GM23338 (cell line): Measurements from ENCODE around the gene KEL. TPM values are rescaled to one million over a fixed set of nuclear protein-coding genes. Genes with fewer than 3 reads are reported as not detected.

ENCODE experiments used
- ATAC-seq: fragments of 200-7000 bp; cut with Tn5 transposase; 3 replicates; pipeline ENCODE4 v1.9.1; 2020
- DNase-seq: peaks from one replicate; pipeline ENCODE4 v3.0.0-alpha.2; 2015; ENCODE audit warnings: low spot score
- H2AFZ ChIP-seq: fragments of 200-600 bp; sonication (generic); 2 replicates; pipeline ENCODE4 v1.8.0; 2016; ENCODE audit warnings: antibody characterized with exemption, mild to moderate bottlenecking, moderate library complexity
- H3F3A ChIP-seq: fragments of 200-600 bp; sonication (generic); replicated peaks from 2 replicates; pipeline ENCODE4 v1.8.0; 2017; ENCODE audit warnings: antibody characterized with exemption, mixed run types, low read depth
- H3K27ac ChIP-seq: fragments of 200-600 bp; sonication (generic); 2 replicates; pipeline ENCODE4 v1.6.1; 2016; ENCODE audit warnings: low read depth
- H3K27me3 ChIP-seq: fragments of 200-600 bp; sonication (generic); 2 replicates; pipeline ENCODE4 v1.8.0; 2016; ENCODE audit warnings: mild to moderate bottlenecking, mixed run types, moderate library complexity; ENCODE audit not compliant: insufficient read depth
- H3K36me3 ChIP-seq: fragments of 200-600 bp; sonication (generic); 2 replicates; pipeline ENCODE4 v1.8.0; 2016; ENCODE audit warnings: mild to moderate bottlenecking; ENCODE audit not compliant: insufficient read depth
- H3K4me1 ChIP-seq: fragments of 200-600 bp; sonication (generic); 2 replicates; pipeline ENCODE4 v1.8.0; 2016; ENCODE audit warnings: mild to moderate bottlenecking, moderate library complexity; ENCODE audit not compliant: insufficient read depth
- H3K4me2 ChIP-seq: fragments of 200-600 bp; sonication (generic); 2 replicates; pipeline ENCODE4 v1.7.1; 2017; ENCODE audit warnings: mixed run types
- H3K4me3 ChIP-seq: fragments of 200-600 bp; sonication (generic); 2 replicates; pipeline ENCODE4 v1.6.1; 2016; ENCODE audit warnings: mixed run types
- H3K79me2 ChIP-seq: fragments of 200-600 bp; sonication (generic); replicated peaks from 2 replicates; pipeline ENCODE4 v1.8.0; 2017; ENCODE audit warnings: mild to moderate bottlenecking; ENCODE audit not compliant: insufficient read depth
- H3K9me2 ChIP-seq: fragments of 200-600 bp; sonication (generic); 2 replicates; pipeline ENCODE4 v1.8.0; 2017; ENCODE audit not compliant: insufficient read depth
- H4K20me1 ChIP-seq: fragments of 200-600 bp; sonication (generic); replicated peaks from 2 replicates; pipeline ENCODE4 v1.8.0; 2017; ENCODE audit warnings: mild to moderate bottlenecking; ENCODE audit not compliant: insufficient read depth
- H3K27ac Mint-ChIP-seq: 2 replicates; pipeline ENCODE4 v1.8.0; 2020; ENCODE audit warnings: inconsistent platforms, mild to moderate bottlenecking, moderate library complexity, mixed read lengths
- H3K27me3 Mint-ChIP-seq: 3 replicates; pipeline ENCODE4 v1.8.0; 2022; ENCODE audit warnings: low read depth, mild to moderate bottlenecking, moderate library complexity, mixed read lengths, inconsistent platforms; ENCODE audit not compliant: insufficient read depth, poor library complexity
- H3K36me3 Mint-ChIP-seq: 3 replicates; pipeline ENCODE4 v1.8.0; 2021; ENCODE audit warnings: low read depth, mild to moderate bottlenecking, inconsistent platforms, moderate library complexity, mixed read lengths
- H3K4me1 Mint-ChIP-seq: 3 replicates; pipeline ENCODE4 v1.8.0; 2020; ENCODE audit warnings: mild to moderate bottlenecking, inconsistent platforms, mixed read lengths
- H3K4me3 Mint-ChIP-seq: 3 replicates; pipeline ENCODE4 v1.8.0; 2021; ENCODE audit warnings: moderate library complexity, mild to moderate bottlenecking, inconsistent platforms, mixed read lengths
- H3K9me3 Mint-ChIP-seq: 3 replicates; pipeline ENCODE4 v1.8.0; 2020; ENCODE audit warnings: moderate library complexity, mild to moderate bottlenecking, inconsistent platforms, mixed read lengths
- CREB1 ChIP-seq: fragments of 250-450 bp; sonication (Bioruptor Pico); IDR thresholded peaks from 2 replicates; pipeline ENCODE4 v1.5.0; 2020; ENCODE audit warnings: low read depth, mild to moderate bottlenecking, moderate library complexity
- ETS1 ChIP-seq: IDR thresholded peaks from 2 replicates; pipeline ENCODE4 v1.6.1; 2016; ENCODE audit warnings: antibody characterized with exemption
- EZH2 ChIP-seq: fragments of 200-600 bp; sonication (generic); IDR thresholded peaks from one replicate; pipeline ENCODE4 v1.8.0; 2017; ENCODE audit warnings: antibody characterized with exemption, mild to moderate bottlenecking, low read depth; ENCODE audit not compliant: unreplicated experiment
- EZH2phosphoT487 ChIP-seq: fragments of 200-600 bp; sonication (generic); IDR thresholded peaks from one replicate; pipeline ENCODE4 v1.8.1; 2018; ENCODE audit warnings: antibody characterized with exemption; ENCODE audit not compliant: unreplicated experiment
- JUNB ChIP-seq: IDR thresholded peaks from one replicate; pipeline ENCODE4 v1.6.1; 2016; ENCODE audit warnings: antibody characterized with exemption; ENCODE audit not compliant: unreplicated experiment
- NANOG ChIP-seq: IDR thresholded peaks from 2 replicates; pipeline ENCODE4 v1.6.1; 2016; ENCODE audit warnings: antibody characterized with exemption, borderline replicate concordance
- POLR2AphosphoS5 ChIP-seq: IDR thresholded peaks from 2 replicates; pipeline ENCODE4 v1.6.1; 2016; ENCODE audit warnings: antibody characterized with exemption, low read depth
- STAT1 ChIP-seq: IDR thresholded peaks from one replicate; pipeline ENCODE4 v1.6.1; 2016; ENCODE audit warnings: antibody characterized with exemption; ENCODE audit not compliant: unreplicated experiment
- ZNF114 ChIP-seq: fragments of 250-450 bp; sonication (Bioruptor Pico); IDR thresholded peaks from 2 replicates; pipeline ENCODE4 v1.5.0; 2020; ENCODE audit warnings: mild to moderate bottlenecking, moderate library complexity
- ZNF331 ChIP-seq: fragments of 250-450 bp; sonication (Bioruptor Pico); IDR thresholded peaks from 2 replicates; pipeline ENCODE4 v1.5.0; 2020; ENCODE audit warnings: low read depth, mild to moderate bottlenecking, moderate library complexity
- ZNF462 ChIP-seq: fragments of 250-450 bp; sonication (Bioruptor Pico); IDR thresholded peaks from 2 replicates; pipeline ENCODE4 v1.5.0; 2020; ENCODE audit warnings: mild to moderate bottlenecking, moderate library complexity
- polyA plus RNA-seq: library from polyadenylated mRNA; unstranded; fragments of >200 nt; fragmentation: Nextera tagmentation; extraction: Ambion mirVana; gene quantifications from 2 replicates; pipeline ENCODE4 v1.2.1, GENCODE V29; 2016
- total RNA-seq: library from RNA; depleted of rRNA; stranded (reverse); fragments of >200 nt; shearing (Covaris generic); gene quantifications from 2 replicates; pipeline ENCODE4 v1.2.3, GENCODE V29; 2014
- TF ChIP-seq, protein P1 (sequence below), 2 experiments: fragments of 200-600 bp in 1 of 2; sonication (generic) in 1 of 2; conservative IDR thresholded peaks; 2 replicates each; pipeline versions ENCODE4 v1.5.1 to v1.6.1; 2016 to 2017; ENCODE audit warnings: antibody characterized with exemption in 2 of 2, low read depth in 2 of 2, mild to moderate bottlenecking in 2 of 2, moderate library complexity in 1 of 2
- TF ChIP-seq, protein P2 (sequence below): IDR thresholded peaks from one replicate; pipeline ENCODE4 v1.6.1; 2018; ENCODE audit warnings: antibody characterized with exemption; ENCODE audit not compliant: unreplicated experiment

The KEL gene
- total and polyA plus RNA-seq, 2 experiments from 2014 or later, result 1.2 to 3.6 TPM

- Histone ChIP-seq H4K20me1 (no peaks in the 10 kb centered on the region), H3K27ac (no peak overlapping the region), H3K4me2 (no peak overlapping the region), H3F3A (no peaks in the 10 kb centered on the region), H3K36me3 (no peaks in the 10 kb centered on the region), H3K9me2 (no peaks in the 10 kb centered on the region), H3K4me1 (no peaks in the 10 kb centered on the region), H3K27me3 (no peaks in the 10 kb centered on the region), H3K79me2 (no peaks in the 10 kb centered on the region), H3K4me3 (no peak overlapping the region), H2AFZ (no peak overlapping the region; the same call in 1 of the 2 replicates)
- Mint-ChIP-seq H3K9me3 (no peaks in the 10 kb centered on the region), H3K4me1 (peaks cover 9% of the 10 kb centered on the region), H3K36me3 (no peaks in the 10 kb centered on the region; the same call in 1 of the 3 replicates), H3K27ac (no peak overlapping the region), H3K4me3 (no peak overlapping the region), H3K27me3 (peaks cover 13% of the 10 kb centered on the region)
- TF ChIP-seq, protein P1, sequence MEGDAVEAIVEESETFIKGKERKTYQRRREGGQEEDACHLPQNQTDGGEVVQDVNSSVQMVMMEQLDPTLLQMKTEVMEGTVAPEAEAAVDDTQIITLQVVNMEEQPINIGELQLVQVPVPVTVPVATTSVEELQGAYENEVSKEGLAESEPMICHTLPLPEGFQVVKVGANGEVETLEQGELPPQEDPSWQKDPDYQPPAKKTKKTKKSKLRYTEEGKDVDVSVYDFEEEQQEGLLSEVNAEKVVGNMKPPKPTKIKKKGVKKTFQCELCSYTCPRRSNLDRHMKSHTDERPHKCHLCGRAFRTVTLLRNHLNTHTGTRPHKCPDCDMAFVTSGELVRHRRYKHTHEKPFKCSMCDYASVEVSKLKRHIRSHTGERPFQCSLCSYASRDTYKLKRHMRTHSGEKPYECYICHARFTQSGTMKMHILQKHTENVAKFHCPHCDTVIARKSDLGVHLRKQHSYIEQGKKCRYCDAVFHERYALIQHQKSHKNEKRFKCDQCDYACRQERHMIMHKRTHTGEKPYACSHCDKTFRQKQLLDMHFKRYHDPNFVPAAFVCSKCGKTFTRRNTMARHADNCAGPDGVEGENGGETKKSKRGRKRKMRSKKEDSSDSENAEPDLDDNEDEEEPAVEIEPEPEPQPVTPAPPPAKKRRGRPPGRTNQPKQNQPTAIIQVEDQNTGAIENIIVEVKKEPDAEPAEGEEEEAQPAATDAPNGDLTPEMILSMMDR (conservative IDR thresholded peaks at IDR 0.05; ENCODE audit: low read depth in 2 of 2), result no peak
- no peak for TF ChIP-seq NANOG
- no peak for TF ChIP-seq EZH2phosphoT487
- no peak for TF ChIP-seq CREB1
- no peak for TF ChIP-seq ETS1
- no peak for TF ChIP-seq EZH2
- no peak for TF ChIP-seq ZNF114 (CRISPR knock-in tag)
- TF ChIP-seq, protein P2, sequence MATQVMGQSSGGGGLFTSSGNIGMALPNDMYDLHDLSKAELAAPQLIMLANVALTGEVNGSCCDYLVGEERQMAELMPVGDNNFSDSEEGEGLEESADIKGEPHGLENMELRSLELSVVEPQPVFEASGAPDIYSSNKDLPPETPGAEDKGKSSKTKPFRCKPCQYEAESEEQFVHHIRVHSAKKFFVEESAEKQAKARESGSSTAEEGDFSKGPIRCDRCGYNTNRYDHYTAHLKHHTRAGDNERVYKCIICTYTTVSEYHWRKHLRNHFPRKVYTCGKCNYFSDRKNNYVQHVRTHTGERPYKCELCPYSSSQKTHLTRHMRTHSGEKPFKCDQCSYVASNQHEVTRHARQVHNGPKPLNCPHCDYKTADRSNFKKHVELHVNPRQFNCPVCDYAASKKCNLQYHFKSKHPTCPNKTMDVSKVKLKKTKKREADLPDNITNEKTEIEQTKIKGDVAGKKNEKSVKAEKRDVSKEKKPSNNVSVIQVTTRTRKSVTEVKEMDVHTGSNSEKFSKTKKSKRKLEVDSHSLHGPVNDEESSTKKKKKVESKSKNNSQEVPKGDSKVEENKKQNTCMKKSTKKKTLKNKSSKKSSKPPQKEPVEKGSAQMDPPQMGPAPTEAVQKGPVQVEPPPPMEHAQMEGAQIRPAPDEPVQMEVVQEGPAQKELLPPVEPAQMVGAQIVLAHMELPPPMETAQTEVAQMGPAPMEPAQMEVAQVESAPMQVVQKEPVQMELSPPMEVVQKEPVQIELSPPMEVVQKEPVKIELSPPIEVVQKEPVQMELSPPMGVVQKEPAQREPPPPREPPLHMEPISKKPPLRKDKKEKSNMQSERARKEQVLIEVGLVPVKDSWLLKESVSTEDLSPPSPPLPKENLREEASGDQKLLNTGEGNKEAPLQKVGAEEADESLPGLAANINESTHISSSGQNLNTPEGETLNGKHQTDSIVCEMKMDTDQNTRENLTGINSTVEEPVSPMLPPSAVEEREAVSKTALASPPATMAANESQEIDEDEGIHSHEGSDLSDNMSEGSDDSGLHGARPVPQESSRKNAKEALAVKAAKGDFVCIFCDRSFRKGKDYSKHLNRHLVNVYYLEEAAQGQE, result no peak
- TF ChIP-seq ZNF462, result no peak
- TF ChIP-seq POLR2AphosphoS5, result no peak
- TF ChIP-seq ZNF331, result no peak
- TF ChIP-seq JUNB, result no peak
- no peak for TF ChIP-seq STAT1
- ATAC-seq, result no peak
- no peak for DNase-seq
These were observed 29.1 kb downstream of the KEL start for GRCh38 chr7:142933092-142933475.
